DND-41 (cell line): ENCODE data around the gene PCBP2.

ENCODE experiments used
- EZH2 ChIP-seq: IDR thresholded peaks from 3 replicates; pipeline ENCODE4 v1.6.1; 2012; ENCODE audit warnings: borderline replicate concordance, low read depth, mild to moderate bottlenecking, moderate library complexity, low read length, inconsistent platforms; ENCODE audit not compliant: severe bottlenecking
- TF ChIP-seq, protein P1 (sequence below): IDR thresholded peaks from 2 replicates; pipeline ENCODE4 v1.5.1; 2012; ENCODE audit warnings: borderline replicate concordance, low read length, moderate library complexity, mild to moderate bottlenecking; ENCODE audit not compliant: poor library complexity, severe bottlenecking; ENCODE audit errors: extremely low read depth

DNA sequence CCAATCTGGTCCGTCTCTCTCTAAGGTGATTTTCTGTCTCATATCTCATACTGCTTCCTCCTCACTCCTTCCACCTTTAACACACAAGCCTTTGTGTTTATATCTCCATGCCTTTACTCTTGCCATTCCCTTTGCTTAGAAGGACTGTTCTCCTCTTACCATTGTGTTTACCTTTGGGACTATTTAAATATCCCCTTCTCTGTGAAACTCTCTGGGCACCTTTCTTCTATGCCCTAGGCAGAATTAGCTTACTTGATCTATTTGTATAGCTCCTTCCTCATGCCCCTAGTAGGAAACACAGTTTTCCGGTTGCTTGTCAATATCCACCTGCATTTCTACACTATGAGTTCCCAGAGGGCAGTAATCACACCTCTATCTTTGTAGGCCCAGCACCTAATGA, 32.1 kb upstream of the PCBP2 start:
- TF ChIP-seq, protein P1, sequence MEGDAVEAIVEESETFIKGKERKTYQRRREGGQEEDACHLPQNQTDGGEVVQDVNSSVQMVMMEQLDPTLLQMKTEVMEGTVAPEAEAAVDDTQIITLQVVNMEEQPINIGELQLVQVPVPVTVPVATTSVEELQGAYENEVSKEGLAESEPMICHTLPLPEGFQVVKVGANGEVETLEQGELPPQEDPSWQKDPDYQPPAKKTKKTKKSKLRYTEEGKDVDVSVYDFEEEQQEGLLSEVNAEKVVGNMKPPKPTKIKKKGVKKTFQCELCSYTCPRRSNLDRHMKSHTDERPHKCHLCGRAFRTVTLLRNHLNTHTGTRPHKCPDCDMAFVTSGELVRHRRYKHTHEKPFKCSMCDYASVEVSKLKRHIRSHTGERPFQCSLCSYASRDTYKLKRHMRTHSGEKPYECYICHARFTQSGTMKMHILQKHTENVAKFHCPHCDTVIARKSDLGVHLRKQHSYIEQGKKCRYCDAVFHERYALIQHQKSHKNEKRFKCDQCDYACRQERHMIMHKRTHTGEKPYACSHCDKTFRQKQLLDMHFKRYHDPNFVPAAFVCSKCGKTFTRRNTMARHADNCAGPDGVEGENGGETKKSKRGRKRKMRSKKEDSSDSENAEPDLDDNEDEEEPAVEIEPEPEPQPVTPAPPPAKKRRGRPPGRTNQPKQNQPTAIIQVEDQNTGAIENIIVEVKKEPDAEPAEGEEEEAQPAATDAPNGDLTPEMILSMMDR = no peak
- no peak for TF ChIP-seq EZH2
